ENCODE measurements around the gene TMOD1.

Gene TMOD1

DNA sequence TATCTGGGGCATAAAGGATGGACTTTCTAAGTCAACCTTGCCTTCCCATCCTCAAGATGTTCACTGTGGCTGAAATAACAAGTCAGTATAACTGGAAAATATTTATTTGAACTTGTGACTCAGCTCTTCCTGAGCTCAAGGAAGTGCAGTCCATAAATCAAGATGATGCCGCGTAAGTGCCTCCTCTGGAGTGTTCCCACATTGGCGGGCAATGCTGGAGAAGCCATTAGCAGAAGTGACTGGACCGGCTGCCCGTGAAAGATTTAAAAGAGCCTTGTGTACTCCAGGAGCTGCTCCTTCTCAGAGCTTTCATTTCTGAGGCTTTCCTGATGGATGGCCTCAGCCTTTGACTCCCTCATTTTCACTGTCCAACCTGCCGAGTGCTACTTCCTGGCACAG is 17.4 kb downstream of the TMOD1 start:
- DNase-seq = no peak

DNA sequence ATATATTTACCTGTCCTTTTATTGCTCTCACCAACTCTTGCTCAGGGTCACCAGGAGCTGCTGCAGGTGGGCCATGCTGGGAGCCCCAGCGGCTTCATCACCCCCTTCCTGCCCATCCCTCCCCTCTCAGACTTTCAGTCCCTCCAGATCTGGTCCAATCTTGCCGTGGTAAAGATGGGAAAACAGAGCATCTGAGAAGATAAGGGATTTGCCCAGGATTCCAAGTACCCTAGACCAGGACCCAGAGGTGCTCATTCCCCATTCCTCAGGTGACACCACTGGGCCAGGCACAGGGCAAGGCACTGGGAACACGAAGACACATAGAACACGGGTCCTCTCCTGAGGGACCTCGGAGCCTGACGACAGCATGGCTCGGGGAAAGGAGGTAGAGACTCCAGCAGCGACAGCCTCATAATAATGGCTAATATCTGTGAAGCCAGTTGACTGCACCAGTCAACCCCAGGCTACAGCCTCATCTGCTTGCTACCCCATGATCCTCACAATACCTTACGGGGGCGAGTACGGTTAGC is 18.0 kb downstream of the TMOD1 start:
- DNase-seq = no peak

DNA sequence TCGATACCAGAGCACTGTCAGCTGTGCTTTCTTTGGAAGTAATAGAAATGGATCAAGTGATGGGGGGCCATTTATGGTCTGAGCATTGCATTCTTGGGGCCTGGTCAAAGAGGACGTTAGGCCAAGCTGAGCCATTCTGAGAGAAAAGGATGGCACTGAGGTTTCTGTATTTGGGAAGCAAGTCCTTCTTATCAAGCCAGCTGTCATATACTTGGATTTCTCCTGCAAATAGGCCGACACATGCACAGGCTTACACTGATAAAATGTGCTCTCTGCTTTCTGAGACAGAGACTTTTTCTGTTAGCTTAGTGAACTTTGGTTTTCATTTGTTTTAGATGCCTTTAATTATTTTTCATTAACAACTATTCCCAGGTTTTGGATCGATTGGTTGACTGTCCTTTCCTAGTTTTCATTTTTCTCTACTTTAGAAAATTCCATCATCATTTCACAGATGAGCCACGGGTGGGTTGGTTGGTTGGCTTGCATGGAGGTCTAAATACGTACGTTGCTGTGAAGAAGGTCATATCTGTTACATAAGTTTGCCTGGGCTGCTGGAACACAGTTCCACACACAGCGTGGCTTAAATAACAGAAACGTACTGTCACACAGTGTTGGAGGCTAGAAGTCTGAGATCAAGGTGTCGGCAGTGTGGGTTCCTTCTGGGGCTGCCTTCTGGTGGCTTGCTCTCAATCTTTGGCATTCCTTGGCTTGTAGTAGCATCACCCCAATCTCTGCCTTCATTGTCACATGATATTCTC is 20.3 kb downstream of the TMOD1 start:
- DNase-seq = no peak

DNA sequence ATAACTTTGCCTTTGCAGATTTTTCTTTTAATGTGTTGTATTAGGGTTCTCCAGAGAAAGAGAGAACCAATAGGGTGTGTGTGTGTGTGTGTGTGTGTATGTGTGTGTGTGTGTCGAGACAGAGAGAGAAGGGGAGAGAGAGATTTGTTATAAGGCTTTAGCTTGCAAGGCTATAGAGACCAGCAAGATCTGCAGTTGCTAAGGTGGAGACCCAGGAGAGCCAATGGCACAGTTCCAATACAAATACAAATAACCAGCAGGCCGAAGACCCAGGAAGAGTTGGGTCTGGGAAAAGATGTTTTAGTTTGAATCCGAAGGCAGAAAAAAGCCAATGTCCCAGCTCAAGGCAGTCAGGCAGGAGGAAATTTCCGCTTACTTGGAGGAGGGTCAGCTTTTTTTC is 23.0 kb downstream of the TMOD1 start:
- peak; percentile 44 for DNase-seq

DNA sequence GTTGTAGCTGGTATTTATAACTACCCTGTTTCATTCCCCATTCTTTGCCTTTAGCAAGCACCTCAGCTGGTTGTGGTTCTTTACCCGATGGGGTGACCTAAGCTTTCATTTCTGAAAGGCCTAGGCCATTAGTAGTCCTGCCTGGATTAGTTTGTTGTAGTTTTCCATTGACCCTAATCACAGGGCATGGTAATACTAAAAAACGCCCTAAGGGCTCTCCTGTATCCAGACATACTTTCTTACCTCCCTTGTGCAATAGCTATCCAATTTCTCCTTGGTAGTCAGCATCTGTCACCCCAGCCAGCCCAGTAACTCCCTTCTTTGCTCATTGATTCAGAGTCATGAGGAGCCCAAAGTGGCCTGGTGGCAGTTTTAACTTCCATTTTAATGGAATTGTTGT is 24.0 kb downstream of the TMOD1 start:
- DNase-seq = no peak

DNA sequence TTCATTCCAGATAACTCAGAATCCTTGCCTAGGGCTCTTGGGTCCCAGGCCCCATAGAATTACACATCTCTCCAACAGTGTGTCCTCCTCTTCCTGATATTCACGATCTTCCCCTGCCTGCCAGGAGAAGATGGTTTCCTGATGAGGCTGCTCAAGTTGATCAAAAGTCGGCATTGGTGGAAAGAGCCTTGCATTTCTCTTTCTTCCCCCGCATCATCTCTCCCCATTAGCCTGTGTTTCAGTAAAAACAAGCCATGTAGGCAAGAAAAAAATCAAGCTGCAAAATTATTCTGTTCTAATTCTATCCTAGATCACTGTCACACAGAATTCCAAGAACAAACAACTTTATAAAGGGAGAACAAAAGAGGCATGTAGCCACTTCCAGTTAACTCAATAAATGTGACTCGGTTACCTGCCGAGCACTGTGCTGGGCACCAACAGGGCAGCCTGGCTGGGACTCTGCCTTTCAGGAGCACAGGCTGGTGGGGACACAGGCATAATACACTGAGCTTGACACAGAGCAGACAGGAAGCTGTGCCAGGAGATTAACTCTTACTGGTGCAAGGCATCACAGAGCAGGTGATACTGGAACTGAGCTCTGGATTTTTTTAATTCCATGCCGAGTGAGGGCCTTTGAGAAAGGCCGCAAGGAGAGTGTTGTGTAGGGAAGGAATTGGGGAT is 25.6 kb downstream of the TMOD1 start:
- no peak for DNase-seq

DNA sequence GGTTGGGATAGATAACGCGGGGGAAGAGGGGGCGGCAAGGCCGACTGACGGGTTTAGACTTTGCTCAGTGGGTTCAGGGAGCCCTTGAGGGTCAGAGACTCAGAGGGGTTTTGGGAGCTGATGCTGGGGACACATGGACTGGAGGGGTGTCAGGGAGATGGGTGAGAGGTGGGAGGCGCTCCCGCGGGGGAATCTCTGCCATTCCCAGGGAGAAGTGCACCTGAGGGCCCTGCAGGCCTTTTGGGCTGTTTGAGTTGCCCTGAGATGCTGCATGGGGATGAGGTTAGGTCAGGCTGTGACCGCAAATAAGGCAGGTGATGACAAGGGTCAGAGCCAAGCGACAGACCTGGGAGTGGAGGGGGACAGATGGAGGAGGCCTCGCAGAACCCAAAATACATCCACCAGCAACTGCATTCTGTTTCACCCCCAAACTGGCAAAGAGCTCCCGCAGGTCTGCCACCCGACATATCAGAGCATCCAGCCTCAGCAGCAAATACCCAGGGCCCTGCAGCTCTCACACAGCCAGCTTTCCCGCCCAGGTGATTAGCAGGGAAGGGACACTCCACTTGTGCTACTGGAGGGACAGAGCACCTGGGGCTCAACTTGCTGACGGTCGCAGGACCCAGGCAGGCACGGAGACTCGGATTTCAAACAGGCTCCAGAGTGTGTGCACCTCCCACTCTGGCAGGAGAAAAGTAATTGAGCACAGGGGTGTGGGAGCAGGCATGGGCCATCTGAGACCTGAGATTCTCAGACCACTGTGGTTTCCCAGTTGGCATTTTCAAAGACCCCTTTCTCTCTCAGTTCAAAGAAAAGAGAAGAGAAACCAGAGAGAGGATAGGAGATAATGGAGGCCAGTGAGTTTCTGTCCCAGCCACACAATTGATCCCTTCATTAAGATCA is 26.4 kb downstream of the TMOD1 start:
- no peak for DNase-seq

DNA sequence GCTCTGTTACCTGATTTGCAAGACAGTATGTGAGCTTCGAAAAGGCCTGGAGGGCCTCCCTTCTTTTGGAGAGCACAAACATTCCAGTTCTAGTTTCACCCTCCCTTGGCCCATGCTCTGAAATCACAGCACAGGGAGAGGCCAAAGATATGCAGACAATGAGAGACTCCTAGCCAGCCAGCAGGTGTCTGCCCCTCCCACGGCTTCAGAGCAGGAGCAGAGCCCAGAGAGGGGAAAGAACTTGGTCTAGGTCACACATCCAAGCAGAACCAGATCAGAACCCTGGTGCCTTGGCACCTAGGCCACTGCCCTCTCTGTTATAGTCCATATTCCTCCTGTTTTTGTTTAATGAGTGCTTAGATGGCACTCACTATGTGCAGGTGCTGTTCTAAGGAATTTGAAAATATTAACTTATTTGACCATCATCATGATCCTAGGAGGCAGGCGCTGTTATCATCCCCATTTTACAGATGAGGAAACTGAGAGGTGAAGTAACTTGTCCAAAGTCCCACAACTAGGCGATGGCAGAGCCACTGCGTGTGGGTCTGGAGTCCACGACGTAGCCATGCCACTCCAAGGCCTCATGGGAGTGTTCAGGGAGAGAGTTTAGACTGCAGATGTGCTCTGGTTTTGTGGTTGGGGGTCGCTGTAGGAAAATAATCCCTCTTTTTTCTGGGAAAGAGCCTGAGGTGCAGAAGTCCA is 27.2 kb downstream of the TMOD1 start:
- no peak for DNase-seq

DNA sequence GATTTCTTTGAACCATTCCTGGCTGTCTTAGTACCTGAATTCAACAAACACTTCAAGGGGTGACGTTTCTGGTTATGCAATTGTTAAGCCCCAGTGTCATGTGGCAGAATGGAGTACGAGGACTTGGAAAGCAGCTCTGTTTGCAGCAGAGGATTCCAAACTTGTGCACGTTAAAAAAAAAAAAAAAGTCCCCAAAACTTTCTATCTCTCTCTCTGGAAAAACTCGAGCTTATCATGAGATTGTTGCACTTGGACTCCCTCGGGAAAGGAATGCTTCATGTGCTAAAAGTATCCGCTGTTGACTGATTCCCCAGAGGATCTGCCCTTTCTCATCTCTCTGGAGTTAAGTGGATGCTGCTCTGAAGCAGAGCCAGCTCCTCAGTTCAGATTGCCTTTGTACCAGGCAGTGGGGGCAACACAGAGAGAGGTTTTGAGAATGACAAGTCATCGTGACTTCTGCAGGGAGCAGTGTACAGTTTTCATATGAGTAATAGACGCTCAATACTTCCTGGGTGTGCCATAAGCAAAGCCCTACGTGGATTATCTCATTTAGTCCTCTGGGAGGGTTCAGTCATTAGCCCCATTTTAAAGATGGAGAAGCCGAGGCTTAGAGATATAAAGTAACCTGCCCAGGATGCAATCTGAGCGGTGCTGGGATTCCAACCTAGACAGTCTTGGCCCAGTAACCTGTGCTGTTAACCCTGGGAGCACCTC is 28.1 kb downstream of the TMOD1 start:
- no peak for DNase-seq

DNA sequence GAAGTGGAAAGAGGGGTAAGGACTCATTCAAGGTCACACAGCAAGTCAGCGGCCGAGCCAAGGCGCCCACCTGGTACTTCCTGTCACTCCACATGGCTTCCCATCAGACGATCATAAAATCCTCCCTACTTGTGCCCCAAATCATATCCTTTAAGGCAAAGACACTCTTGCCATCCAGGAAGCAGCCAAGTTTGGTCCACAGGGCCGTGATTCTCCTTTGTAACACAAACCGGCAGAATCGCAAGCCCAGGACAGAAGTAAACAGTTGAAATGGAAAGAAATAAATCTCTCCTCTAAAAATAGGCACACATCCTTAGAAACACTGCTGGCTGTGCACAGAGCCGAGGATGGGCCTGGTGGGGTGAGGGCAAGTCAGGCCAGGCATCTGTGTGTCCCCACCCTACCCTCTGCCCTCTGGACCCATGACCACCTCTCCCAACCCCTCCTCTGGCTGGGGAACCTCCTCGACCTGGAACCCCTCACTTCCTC is 30.5 kb downstream of the TMOD1 start:
- no peak for DNase-seq

DNA sequence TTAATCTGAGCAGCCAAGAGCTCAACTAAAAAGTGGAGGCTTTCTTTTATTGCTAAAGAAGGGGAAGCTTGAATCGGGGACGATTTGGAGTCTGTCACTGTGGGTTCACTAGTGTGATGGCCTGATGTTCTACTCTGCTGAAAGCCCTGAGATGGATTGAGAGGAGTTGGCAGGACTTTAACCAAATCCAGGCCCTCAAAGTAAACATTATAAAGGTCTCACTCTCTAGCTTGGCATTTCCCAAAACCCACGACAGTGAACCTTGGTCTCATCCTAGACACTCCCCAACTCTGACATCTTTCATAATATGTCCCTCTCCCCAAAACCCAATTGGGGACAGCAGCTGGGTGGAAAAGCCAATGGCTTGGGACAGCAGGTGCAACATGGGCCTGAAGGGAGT is 32.7 kb downstream of the TMOD1 start:
- DNase-seq = no peak

DNA sequence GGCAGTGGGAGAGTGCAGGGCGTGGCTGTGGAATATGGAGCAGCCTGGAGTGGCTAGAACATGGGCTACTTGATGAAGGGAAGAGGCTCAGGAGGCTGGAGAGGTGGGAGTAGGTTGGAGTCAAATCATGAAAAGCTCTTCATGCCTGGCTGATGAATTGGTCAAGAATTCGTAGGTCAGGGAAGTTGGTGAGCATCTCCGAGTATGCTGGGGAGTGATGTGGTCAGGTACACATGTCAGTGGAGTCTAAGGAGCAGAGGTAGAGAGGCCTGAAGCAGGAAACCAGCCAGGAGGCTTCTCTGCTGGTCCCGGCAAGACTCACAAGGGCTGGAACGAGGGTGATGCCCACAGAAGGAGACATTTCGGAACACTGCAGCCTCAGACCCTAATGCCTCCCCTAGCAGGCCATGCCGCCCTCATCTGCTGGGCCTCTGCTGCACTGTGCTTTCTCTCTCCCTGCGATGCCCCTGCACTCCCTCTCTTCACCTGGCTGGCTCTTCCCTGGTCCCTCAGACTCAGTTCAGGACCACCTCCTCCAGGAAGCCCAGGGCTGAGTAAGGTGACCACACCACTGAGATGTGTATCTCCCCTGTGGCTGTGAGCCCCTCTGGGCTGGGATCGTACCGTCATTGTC is 33.6 kb downstream of the TMOD1 start:
- DNase-seq = no peak

DNA sequence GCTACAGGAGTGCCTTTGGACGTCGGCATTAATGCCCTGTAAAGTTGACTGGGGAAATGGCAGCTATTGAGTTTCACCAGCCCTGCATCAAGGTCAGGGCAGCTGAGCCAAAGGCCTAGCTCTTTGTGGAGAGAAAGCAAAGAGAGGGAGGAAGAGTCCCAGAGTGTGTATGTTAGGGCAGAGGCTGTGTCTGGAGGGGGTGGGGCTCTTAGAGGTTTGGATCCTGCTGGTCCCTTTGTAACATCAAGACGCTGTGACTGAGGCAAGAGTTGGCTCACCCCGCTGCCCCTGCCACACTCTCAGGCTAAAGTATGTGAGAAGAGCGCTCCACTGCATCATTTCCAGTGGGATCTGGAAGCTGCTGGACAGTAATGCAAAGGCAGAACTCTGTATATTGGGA is 34.3 kb downstream of the TMOD1 start:
- no peak for DNase-seq

DNA sequence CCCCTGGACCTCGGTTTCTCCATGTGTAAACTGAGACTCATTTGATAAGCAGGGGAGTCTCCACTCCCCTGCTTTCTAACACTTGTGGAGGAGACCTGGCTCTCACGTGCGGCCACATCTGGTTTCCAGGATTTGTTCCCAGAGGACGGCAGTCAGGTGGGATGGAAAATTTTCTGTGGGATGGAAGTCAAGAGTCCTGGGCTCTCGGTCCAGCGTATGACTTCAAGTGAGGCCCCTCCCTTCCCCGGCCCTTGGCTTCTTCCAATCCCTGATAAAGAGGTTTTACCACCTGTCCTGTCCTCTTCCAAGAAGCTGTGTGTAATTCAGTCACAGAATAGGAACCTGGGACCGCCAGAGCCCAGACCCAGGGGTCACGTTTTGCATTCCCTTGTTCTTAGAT is 35.0 kb downstream of the TMOD1 start:
- DNase-seq = no peak

DNA sequence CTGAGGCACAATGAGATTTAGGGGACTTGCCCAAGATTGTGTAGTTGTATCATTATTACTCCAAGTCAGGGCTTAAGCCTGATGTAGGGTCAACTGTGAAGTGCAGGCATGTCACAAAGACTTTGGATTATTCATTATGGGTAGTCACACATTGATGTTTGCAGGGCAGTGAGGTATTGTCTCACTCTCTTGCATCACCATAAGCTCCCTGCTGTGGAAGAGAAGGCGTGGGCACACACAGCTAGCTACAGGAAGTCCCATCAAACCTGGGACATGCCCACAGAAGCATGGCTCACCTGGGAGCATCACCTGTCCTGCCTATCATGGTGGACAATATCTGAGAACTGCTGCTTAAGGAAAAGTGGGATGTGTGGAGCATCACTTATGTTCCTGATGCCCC is 42.1 kb downstream of the TMOD1 start:
- DNase-seq = peak; percentile 8

DNA sequence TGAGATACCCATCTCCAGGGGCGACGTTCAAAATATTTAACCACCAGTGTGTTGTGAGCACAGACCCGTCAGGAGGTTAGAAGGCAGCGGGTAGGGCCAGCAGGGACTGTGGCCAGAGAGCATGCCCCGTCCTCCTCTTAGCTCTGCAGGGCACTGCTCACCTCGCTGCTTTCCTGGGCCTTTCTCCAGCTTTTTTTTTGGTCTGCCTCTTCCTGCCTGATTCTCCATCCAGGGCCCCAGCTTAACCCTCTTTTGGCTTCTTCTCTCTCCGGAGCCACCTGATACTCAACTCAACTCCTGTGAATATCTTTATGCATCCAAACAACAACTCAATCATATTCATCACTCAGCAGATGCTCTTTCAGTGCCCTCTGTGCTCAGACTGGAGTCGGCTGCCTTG is 44.0 kb downstream of the TMOD1 start:
- DNase-seq = no peak

DNA sequence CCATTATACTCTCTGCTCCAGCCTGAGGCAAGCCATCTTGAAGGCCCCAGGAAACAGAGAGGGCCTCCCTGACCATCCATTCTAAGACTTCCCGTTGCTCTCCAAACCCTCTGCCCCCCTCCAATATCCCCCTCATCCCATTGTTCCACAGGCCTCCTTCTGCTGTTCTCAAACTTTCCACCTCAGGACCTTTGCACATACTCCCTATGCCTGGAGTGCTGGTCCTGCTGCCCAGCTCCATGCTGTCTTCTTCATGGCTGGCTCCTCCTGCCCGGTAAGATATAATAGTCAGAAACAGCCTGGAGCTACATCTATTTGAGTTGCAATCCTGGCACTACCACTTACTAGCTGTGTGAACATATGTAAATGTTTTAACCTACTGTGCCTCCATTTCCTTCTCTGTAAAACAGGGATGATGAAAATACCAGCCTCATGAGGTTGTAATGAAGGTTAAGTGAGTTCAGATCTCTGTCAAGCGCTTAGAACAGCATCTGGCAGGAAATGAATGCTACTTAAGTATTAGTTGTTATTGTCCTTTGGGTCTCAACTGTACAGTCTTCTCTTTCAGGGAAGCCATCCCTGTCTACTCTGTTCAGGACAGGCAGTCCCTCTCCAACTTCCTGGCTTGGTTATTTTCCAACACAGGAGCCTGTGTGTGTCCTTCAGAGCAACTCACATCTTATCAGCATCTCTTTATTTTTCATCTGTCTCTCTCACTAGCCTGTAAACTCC is 45.8 kb downstream of the TMOD1 start:
- no peak for DNase-seq

DNA sequence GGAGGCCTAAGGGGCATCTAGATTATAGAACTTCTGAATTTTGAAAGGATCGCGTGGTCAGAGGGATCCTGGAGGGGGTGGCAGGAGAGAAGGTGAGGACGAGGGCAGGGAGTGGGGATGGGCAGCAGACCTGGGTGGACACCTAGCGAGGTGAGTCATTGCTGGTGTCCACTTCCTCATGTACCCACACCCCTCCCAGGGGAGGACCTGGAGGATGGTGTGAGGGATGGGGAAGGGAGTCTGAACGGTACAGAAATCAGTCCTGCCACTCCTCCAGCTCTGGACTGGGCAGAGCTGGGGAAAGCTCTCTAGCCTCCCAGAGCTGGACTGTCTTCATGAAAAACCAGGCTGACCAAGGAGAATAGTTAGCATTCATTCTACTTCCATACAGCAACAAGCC is 46.9 kb downstream of the TMOD1 start:
- no peak for DNase-seq

DNA sequence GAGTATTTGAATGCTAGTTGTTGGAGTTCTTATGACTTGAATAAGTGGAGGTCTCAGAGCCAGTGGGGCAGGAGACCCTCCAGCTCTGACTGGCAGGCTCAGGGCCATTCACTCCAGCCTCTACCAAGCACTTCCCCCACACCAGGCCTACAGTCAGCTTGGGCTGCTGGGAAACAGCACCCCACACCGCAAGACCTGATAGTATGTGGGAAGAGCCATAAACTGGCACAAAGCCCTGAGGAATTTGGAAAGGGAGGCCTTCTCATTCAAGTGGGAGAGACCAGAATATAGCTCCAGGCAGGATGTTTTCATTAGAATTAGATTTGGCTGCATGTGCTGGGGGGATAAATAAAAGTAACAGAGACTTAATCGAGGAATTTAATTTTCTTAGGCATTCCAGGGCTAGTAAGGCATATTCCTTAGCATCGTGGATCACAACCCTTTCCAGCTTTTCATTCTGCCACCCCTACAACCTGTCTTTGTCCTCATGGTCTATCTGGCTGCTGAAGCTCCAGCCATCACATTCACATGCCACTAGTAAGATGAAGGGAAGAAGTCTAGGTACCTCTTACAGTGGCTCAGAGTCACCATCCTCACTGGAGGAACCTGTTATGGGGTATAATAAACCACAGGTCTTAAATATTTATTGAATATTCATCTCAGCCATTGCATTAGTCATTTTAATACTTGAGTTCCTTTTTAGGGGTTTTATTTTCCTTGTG is 47.5 kb downstream of the TMOD1 start:
- DNase-seq = no peak

DNA sequence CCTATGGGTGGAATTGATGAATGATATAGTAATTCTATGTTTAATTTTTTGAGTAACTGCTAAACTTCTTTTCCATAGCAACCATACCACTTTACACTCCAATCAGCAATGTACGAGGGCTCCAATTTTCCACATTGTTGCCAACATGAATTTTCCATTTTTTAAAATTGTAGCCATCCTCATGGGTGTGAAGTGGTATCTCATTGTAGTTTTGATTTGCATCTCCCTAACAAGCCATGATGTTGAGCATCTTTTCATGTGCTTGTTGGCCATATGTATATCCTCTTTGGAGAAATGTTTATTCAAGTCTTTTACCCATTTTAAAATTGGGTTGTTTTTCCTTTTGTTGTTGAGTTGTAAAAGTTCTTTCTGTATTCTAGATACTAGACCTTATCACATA is 48.9 kb downstream of the TMOD1 start:
- no peak for DNase-seq

Measured in COR-L47 (cell line).